Placental pericyte (primary cell): Measurements from ENCODE around the gene HS3ST3A1. TPM values are rescaled to one million over a fixed set of nuclear protein-coding genes. Genes with fewer than 3 reads are reported as not detected.

ENCODE experiments used
- small RNA-seq: library from RNA; depleted of rRNA; stranded (forward); fragments of <200 nt; gene quantifications from one replicate; pipeline ENCODE3, GENCODE V24; 2012; ENCODE audit warnings: low replicate concordance
- total RNA-seq: library from RNA; depleted of rRNA; stranded (reverse); fragments of >200 nt; gene quantifications from 2 replicates; pipeline ENCODE4 v1.2.3, GENCODE V29; 2012

The HS3ST3A1 gene
- 26.3 and 77.5 TPM in 2 replicates for total RNA-seq

GRCh38 chr17:13601776-13602551 lies at the start of gene HS3ST3A1:
Gene HS3ST3A1 (minus strand): TSS chr17:13601929. CDS start chr17:13601129, 800 bp downstream.

Small RNA genes within 50 kb of the gene (small RNA-seq; reads per million reads assigned to genes)
- not detected for gene MIR548H3
